OCI-LY1 (cell line): ENCODE measurements around the gene RBM47.

Experiments used
- EZH2 ChIP-seq: fragments of 200-600 bp; sonication (generic), shearing (Covaris generic); IDR thresholded peaks from 2 replicates; pipeline ENCODE4 v1.8.0; 2017; ENCODE audit warnings: borderline replicate concordance, mixed run types, mild to moderate bottlenecking, antibody characterized with exemption, low read length, moderate library complexity, mixed read lengths
- TF ChIP-seq, protein P1 (sequence below): fragments of 200-600 bp; sonication (generic), shearing (Covaris generic); IDR thresholded peaks from 2 replicates; pipeline ENCODE4 v1.5.1; 2017; ENCODE audit warnings: mild to moderate bottlenecking, antibody characterized with exemption, low read length, moderate library complexity, mixed read lengths

DNA sequence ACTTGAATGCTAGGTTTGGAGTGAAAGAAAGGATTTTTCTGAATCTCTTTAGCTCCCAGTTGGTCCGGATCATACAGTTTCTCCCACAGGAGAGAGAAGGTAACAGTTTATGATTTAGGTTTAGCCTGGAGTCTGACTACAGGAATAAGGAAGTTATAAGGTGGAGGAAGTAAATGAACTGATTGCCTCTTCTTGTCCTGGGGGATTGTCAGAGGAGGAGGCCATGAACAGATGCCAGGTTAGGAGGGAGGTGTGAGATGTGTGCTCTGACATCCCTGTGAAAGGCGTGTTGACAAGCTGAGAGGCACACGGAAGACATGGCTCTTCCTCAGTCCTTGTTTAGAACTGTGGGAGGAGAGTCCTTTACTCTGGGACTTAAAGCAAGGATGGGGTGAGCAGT lies 230.1 kb downstream of the RBM47 start:
- TF ChIP-seq, protein P1, sequence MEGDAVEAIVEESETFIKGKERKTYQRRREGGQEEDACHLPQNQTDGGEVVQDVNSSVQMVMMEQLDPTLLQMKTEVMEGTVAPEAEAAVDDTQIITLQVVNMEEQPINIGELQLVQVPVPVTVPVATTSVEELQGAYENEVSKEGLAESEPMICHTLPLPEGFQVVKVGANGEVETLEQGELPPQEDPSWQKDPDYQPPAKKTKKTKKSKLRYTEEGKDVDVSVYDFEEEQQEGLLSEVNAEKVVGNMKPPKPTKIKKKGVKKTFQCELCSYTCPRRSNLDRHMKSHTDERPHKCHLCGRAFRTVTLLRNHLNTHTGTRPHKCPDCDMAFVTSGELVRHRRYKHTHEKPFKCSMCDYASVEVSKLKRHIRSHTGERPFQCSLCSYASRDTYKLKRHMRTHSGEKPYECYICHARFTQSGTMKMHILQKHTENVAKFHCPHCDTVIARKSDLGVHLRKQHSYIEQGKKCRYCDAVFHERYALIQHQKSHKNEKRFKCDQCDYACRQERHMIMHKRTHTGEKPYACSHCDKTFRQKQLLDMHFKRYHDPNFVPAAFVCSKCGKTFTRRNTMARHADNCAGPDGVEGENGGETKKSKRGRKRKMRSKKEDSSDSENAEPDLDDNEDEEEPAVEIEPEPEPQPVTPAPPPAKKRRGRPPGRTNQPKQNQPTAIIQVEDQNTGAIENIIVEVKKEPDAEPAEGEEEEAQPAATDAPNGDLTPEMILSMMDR = no peak
- TF ChIP-seq EZH2 = no peak
